Fibroblast of lung (primary cell): ENCODE results near the gene MORC1. TPM values are rescaled to one million over a fixed set of nuclear protein-coding genes. Genes with fewer than 3 reads are reported as not detected.

Experiments used
- DNase-seq, 2 donors: peaks; one replicate each; pipeline versions ENCODE4 v3.0.0 to v3.0.0-alpha.2; 2010; ENCODE audit warnings: low read depth in 2 of 2
- H2AFZ ChIP-seq: 2 replicates; pipeline ENCODE4 v1.5.1; 2012; ENCODE audit warnings: low read length, control low read depth, inconsistent platforms
- H3K27ac ChIP-seq: 2 replicates; pipeline ENCODE4 v1.5.1; 2011; ENCODE audit warnings: low read length, control low read depth; ENCODE audit not compliant: insufficient read depth
- H3K27me3 ChIP-seq: 2 replicates; pipeline ENCODE4 v1.5.1; 2011; ENCODE audit warnings: mild to moderate bottlenecking, low read length; ENCODE audit not compliant: control insufficient read depth, insufficient read depth
- H3K36me3 ChIP-seq: 2 replicates; pipeline ENCODE4 v1.5.1; 2011; ENCODE audit warnings: low read length; ENCODE audit not compliant: control insufficient read depth, insufficient read depth
- H3K4me1 ChIP-seq: 2 replicates; pipeline ENCODE4 v1.5.1; 2011; ENCODE audit warnings: low read length; ENCODE audit not compliant: control insufficient read depth, insufficient read depth; ENCODE audit errors: extremely low read depth
- H3K4me2 ChIP-seq: 2 replicates; pipeline ENCODE4 v1.5.1; 2011; ENCODE audit warnings: low read length, control low read depth; ENCODE audit not compliant: insufficient read depth; ENCODE audit errors: extremely low read depth
- H3K4me3 ChIP-seq, 4 experiments: fragments of 200-600 bp in 1 of 4; sonication (generic) in 1 of 4; replicated peaks in 1 of 4; 2 replicates each; pipeline ENCODE4 v1.5.1; 2011 to 2016; ENCODE audit warnings: low read length in 4 of 4, low read depth in 3 of 4, mild to moderate bottlenecking in 3 of 4, control low read depth in 2 of 4, inconsistent platforms in 1 of 4, mixed read lengths in 1 of 4; ENCODE audit not compliant: insufficient read depth in 1 of 4; ENCODE audit errors: control extremely low read depth in 1 of 4
- H3K79me2 ChIP-seq: 2 replicates; pipeline ENCODE4 v1.5.1; 2012; ENCODE audit warnings: mild to moderate bottlenecking, low read length, inconsistent platforms; ENCODE audit not compliant: control insufficient read depth, insufficient read depth
- H3K9ac ChIP-seq: 2 replicates; pipeline ENCODE4 v1.5.1; 2011; ENCODE audit warnings: mild to moderate bottlenecking, low read length, control low read depth; ENCODE audit not compliant: insufficient read depth
- H3K9me3 ChIP-seq: 2 replicates; pipeline ENCODE4 v1.5.1; 2012; ENCODE audit warnings: low read depth, low read length; ENCODE audit not compliant: control insufficient read depth, insufficient read depth
- H4K20me1 ChIP-seq: 2 replicates; pipeline ENCODE4 v1.5.1; 2011; ENCODE audit warnings: low read length; ENCODE audit not compliant: control insufficient read depth, insufficient read depth; ENCODE audit errors: extremely low read depth
- CTCF ChIP-seq, 2 donors: IDR thresholded peaks in 1 of 2; conservative IDR thresholded peaks in 1 of 2; 1 replicate in 1 of 2; 2 replicates in 1 of 2; pipeline ENCODE4 v1.5.1; 2011 to 2012; ENCODE audit warnings: low read length in 2 of 2, control low read depth in 1 of 2, inconsistent platforms in 1 of 2, low read depth in 1 of 2, mild to moderate bottlenecking in 1 of 2
- EZH2 ChIP-seq: IDR thresholded peaks from 2 replicates; pipeline ENCODE4 v1.5.1; 2012; ENCODE audit warnings: low read length, control low read depth, mild to moderate bottlenecking; ENCODE audit errors: missing control alignments
- polyA plus RNA-seq, 2 donors: library from polyadenylated mRNA; depleted of rRNA in 1 of 2; stranded (reverse) in 1 of 2; unstranded in 1 of 2; fragments of >200 nt; gene quantifications; 2 replicates each; pipeline ENCODE4 v1.2.1, GENCODE V29; 2011 to 2012; ENCODE audit warnings: missing spikeins in 1 of 2
- total RNA-seq: library from RNA; depleted of rRNA; stranded (reverse); fragments of >200 nt; gene quantifications from 2 replicates; pipeline ENCODE4 v1.2.1, GENCODE V29; 2014

MORC1 gene
- total and polyA plus RNA-seq, 2 donors (not counting 1 experiment from before 2014, with no cell fraction given): not detected

GRCh38 chr3:109155828-109156227 is 37.9 kb upstream of the MORC1 start:
- no peak overlapping the region for H3K27ac ChIP-seq
- no peak for TF ChIP-seq CTCF (conservative IDR thresholded peaks at IDR 0.05 in 1 of 2, IDR thresholded peaks at IDR 0.05 in 1 of 2; ENCODE audit: low read depth in 1 of 2, low read length in 2 of 2)
- no peak for TF ChIP-seq EZH2
- H3K36me3 ChIP-seq: no peaks in the 10 kb centered on the region
- DNase-seq: no peak
- H3K79me2 ChIP-seq: no peaks in the 10 kb centered on the region
- no peak overlapping the region for H3K4me2 ChIP-seq
- H3K4me1 ChIP-seq: no peaks in the 10 kb centered on the region
- no peak overlapping the region for H3K4me3 ChIP-seq
- H3K9me3 ChIP-seq: no peaks in the 10 kb centered on the region
- no peak overlapping the region for H3K9ac ChIP-seq
- H4K20me1 ChIP-seq: no peaks in the 10 kb centered on the region
- no peak overlapping the region for H2AFZ ChIP-seq
- H3K27me3 ChIP-seq: no peaks in the 10 kb centered on the region

- Histone ChIP-seq H3K4me1 (no peaks in the 10 kb centered on the region), H3K79me2 (no peaks in the 10 kb centered on the region), H3K4me3 (no peak overlapping the region), H3K9ac (no peak overlapping the region), H2AFZ (no peak overlapping the region), H3K9me3 (no peaks in the 10 kb centered on the region), H3K27ac (no peak overlapping the region), H3K4me2 (no peak overlapping the region), H3K36me3 (no peaks in the 10 kb centered on the region), H3K27me3 (no peaks in the 10 kb centered on the region), H4K20me1 (no peaks in the 10 kb centered on the region)
- peak; percentile 14 to 43 for DNase-seq
- TF ChIP-seq EZH2: no peak
- TF ChIP-seq CTCF (conservative IDR thresholded peaks at IDR 0.05 in 1 of 2, IDR thresholded peaks at IDR 0.05 in 1 of 2; ENCODE audit: low read depth in 1 of 2, low read length in 2 of 2): no peak
These were observed 37.0 kb upstream of the MORC1 start for GRCh38 chr3:109154979-109155378.

- H3K79me2 ChIP-seq: no peaks in the 10 kb centered on the region
- H3K9ac ChIP-seq: no peak overlapping the region
- DNase-seq: no peak
- no peaks in the 10 kb centered on the region for H3K9me3 ChIP-seq
- no peak overlapping the region for H2AFZ ChIP-seq
- no peak overlapping the region for H3K4me2 ChIP-seq
- H3K4me1 ChIP-seq: no peaks in the 10 kb centered on the region
- no peaks in the 10 kb centered on the region for H3K27me3 ChIP-seq
- no peak overlapping the region for H3K27ac ChIP-seq
- H4K20me1 ChIP-seq: no peaks in the 10 kb centered on the region
- H3K36me3 ChIP-seq: no peaks in the 10 kb centered on the region
- no peak for TF ChIP-seq CTCF (conservative IDR thresholded peaks at IDR 0.05 in 1 of 2, IDR thresholded peaks at IDR 0.05 in 1 of 2; ENCODE audit: low read depth in 1 of 2, low read length in 2 of 2)
- no peak for TF ChIP-seq EZH2
- H3K4me3 ChIP-seq: no peak overlapping the region
These were observed 34.4 kb upstream of the MORC1 start for GRCh38 chr3:109152320-109152719.
